ENCODE data around the gene CENPM.

DNA sequence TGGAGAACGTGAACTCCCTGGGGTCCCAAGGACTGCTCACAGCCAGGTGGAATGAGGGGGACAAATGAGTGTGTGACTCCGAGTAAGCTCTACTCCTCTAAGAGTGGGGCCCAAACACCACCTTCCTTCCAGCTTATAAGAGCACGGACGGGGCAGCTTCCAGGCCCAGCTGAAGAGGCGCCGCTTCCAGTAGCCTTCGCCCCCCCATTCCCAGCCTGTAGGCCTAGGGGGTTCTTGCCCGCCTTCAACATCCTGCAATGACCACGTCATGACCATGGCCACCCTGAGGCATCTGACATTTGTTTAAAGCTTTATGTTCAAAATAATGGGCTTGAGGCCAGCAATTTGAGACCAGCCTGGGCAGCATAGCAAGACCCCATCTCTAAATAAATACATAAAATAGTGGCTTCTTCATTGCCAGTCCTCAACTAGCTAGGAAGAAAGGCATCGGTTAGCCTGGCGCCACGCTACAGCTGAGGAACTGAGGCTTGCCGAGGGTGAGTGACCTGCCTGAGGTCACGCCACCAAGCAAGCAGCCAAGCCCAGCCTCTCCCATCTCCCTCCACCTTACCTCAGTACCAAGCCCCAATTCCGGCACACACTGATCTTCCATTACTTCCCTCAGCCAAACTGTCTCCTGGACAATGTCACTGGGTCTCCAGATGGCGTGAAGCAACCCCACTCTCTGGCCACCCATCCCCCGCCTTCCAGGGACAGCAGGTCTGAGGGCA lies 12.5 kb downstream of the CENPM start:
- TF ChIP-seq, protein P1, sequence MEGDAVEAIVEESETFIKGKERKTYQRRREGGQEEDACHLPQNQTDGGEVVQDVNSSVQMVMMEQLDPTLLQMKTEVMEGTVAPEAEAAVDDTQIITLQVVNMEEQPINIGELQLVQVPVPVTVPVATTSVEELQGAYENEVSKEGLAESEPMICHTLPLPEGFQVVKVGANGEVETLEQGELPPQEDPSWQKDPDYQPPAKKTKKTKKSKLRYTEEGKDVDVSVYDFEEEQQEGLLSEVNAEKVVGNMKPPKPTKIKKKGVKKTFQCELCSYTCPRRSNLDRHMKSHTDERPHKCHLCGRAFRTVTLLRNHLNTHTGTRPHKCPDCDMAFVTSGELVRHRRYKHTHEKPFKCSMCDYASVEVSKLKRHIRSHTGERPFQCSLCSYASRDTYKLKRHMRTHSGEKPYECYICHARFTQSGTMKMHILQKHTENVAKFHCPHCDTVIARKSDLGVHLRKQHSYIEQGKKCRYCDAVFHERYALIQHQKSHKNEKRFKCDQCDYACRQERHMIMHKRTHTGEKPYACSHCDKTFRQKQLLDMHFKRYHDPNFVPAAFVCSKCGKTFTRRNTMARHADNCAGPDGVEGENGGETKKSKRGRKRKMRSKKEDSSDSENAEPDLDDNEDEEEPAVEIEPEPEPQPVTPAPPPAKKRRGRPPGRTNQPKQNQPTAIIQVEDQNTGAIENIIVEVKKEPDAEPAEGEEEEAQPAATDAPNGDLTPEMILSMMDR (IDR thresholded peaks at IDR 0.05; ENCODE audit: poor library complexity) = no peak
- no peak for TF ChIP-seq EZH2 (IDR thresholded peaks at IDR 0.05; ENCODE audit: borderline replicate concordance)
- TF ChIP-seq EZH2phosphoT487 (IDR thresholded peaks at IDR 0.05; ENCODE audit: low read depth, severe bottlenecking, unreplicated experiment) = no peak
